Left ventricle myocardium inferior (tissue), 1 donor: Measurements from ENCODE around the gene MRPL10. TPM values are rescaled to one million over a fixed set of nuclear protein-coding genes. Genes with fewer than 3 reads are reported as not detected.
A peak's percentile ranks its signal among the peaks of the same experiment; 100 is the strongest.

Experiments
- DNase-seq: peaks from one replicate; pipeline ENCODE4 v3.0.0-alpha.2; 2020
- H3K27ac ChIP-seq: fragments of 200-600 bp; replicated peaks from 2 replicates; pipeline ENCODE4 v1.8.0; 2021
- H3K27me3 ChIP-seq: fragments of 200-600 bp; 2 replicates; pipeline ENCODE4 v1.8.0; 2021; ENCODE audit warnings: low read depth
- H3K36me3 ChIP-seq: fragments of 200-600 bp; 2 replicates; pipeline ENCODE4 v1.8.0; 2021
- H3K4me1 ChIP-seq: fragments of 200-600 bp; 2 replicates; pipeline ENCODE4 v1.8.0; 2021
- H3K4me3 ChIP-seq: fragments of 200-600 bp; 2 replicates; pipeline ENCODE4 v1.8.0; 2021; ENCODE audit warnings: mild to moderate bottlenecking, moderate library complexity
- H3K9me3 ChIP-seq: fragments of 200-600 bp; replicated peaks from 2 replicates; pipeline ENCODE4 v1.8.0; 2021
- CTCF ChIP-seq: fragments of 200-600 bp; IDR thresholded peaks from 2 replicates; pipeline ENCODE4 v1.8.0; 2021; ENCODE audit warnings: antibody characterized with exemption, mild to moderate bottlenecking, borderline replicate concordance
- intact Hi-C: fragments of 100-400 bp; cut with micrococcal nuclease; formaldehyde crosslinking; loops from one replicate; pipeline ENCODE4 v1.11.0; 2022
- total RNA-seq: library from RNA; stranded (reverse); fragmentation: NEBNext Ultra II Directional; extraction: Animal tissue kit (Norgen Biotek cat#: 25700); gene quantifications from one replicate; pipeline ENCODE4 v1.2.1, GENCODE V29; 2021
- donor health status: DM: no; HTN: yes; CAD: no; lungs with severe emphysema.

The MRPL10 gene
- total RNA-seq, 1 donor from 2014 or later: 60.5 TPM

GRCh38 chr17:47808830-47809480 is 22.4 kb downstream of the MRPL10 start:
- no peak for TF ChIP-seq CTCF
- intact Hi-C loops: no loop called here
- Histone ChIP-seq H3K4me1 (peaks cover 10% of the 10 kb centered on the region), H3K9me3 (no peaks in the 10 kb centered on the region), H3K4me3 (no peak overlapping the region), H3K27me3 (no peaks in the 10 kb centered on the region), H3K36me3 (peaks cover 49% of the 10 kb centered on the region), H3K27ac (no peak overlapping the region)
- no peak for DNase-seq

- H3K27ac ChIP-seq: no peak overlapping the region
- intact Hi-C loops: no loop called here
- peaks cover 10% of the 10 kb centered on the region for H3K4me1 ChIP-seq
- H3K9me3 ChIP-seq: no peaks in the 10 kb centered on the region
- H3K27me3 ChIP-seq: no peaks in the 10 kb centered on the region
- TF ChIP-seq CTCF: no peak
- no peak overlapping the region for H3K4me3 ChIP-seq
- DNase-seq: no peak
- peaks cover 42% of the 10 kb centered on the region for H3K36me3 ChIP-seq
Measured at GRCh38 chr17:47808036-47808829, 23.1 kb downstream of the MRPL10 start.

GRCh38 chr17:47807421-47807820 is 23.9 kb downstream of the MRPL10 start:
- H3K36me3 ChIP-seq: peaks cover 34% of the 10 kb centered on the region
- H3K4me3 ChIP-seq: no peak overlapping the region
- H3K27ac ChIP-seq: no peak overlapping the region
- peaks cover 10% of the 10 kb centered on the region for H3K4me1 ChIP-seq
- no peak for DNase-seq
- no peak for TF ChIP-seq CTCF
- intact Hi-C loops: no loop called here
- no peaks in the 10 kb centered on the region for H3K9me3 ChIP-seq
- H3K27me3 ChIP-seq: no peaks in the 10 kb centered on the region

- intact Hi-C loops: no loop called here
- no peak overlapping the region for H3K4me3 ChIP-seq
- peaks cover 10% of the 10 kb centered on the region for H3K4me1 ChIP-seq
- H3K27me3 ChIP-seq: no peaks in the 10 kb centered on the region
- no peak for TF ChIP-seq CTCF
- DNase-seq: no peak
- H3K9me3 ChIP-seq: no peaks in the 10 kb centered on the region
- peaks cover 34% of the 10 kb centered on the region for H3K36me3 ChIP-seq
- no peak overlapping the region for H3K27ac ChIP-seq
Measured at GRCh38 chr17:47806913-47807255, 24.5 kb downstream of the MRPL10 start.

GRCh38 chr17:47806026-47806912 is 25.1 kb downstream of the MRPL10 start:
- H3K27ac ChIP-seq: peak overlapping the region; percentile 36
- H3K36me3 ChIP-seq: peaks cover 34% of the 10 kb centered on the region
- H3K4me3 ChIP-seq: no peak overlapping the region
- no peak for DNase-seq
- no peaks in the 10 kb centered on the region for H3K9me3 ChIP-seq
- H3K27me3 ChIP-seq: no peaks in the 10 kb centered on the region
- intact Hi-C loops: no loop called here
- peaks cover 10% of the 10 kb centered on the region for H3K4me1 ChIP-seq
- no peak for TF ChIP-seq CTCF
